IPS-20b (cell line): ENCODE results near the gene TMPRSS13.

ENCODE experiments used
- H3K27ac ChIP-seq: one replicate; pipeline ENCODE4 v1.5.1; 2013; ENCODE audit warnings: low read length
- H3K27me3 ChIP-seq: 2 replicates; pipeline ENCODE4 v1.6.1; 2013; ENCODE audit warnings: mild to moderate bottlenecking, low read length, inconsistent platforms; ENCODE audit not compliant: insufficient read depth
- H3K36me3 ChIP-seq: 2 replicates; pipeline ENCODE4 v1.6.1; 2013; ENCODE audit warnings: low read depth, mild to moderate bottlenecking, inconsistent platforms, low read length, moderate library complexity; ENCODE audit not compliant: insufficient read depth
- H3K4me1 ChIP-seq: 2 replicates; pipeline ENCODE4 v1.6.1; 2013; ENCODE audit warnings: mild to moderate bottlenecking, control low read depth, inconsistent platforms, low read length, moderate library complexity; ENCODE audit not compliant: insufficient read depth
- H3K4me3 ChIP-seq: 2 replicates; pipeline ENCODE4 v1.5.1; 2013; ENCODE audit warnings: mild to moderate bottlenecking, low read length, inconsistent platforms
- H3K9ac ChIP-seq: 2 replicates; pipeline ENCODE4 v1.6.1; 2013; ENCODE audit warnings: low read depth, mild to moderate bottlenecking, inconsistent platforms, low read length, moderate library complexity
- H3K9me3 ChIP-seq: 2 replicates; pipeline ENCODE4 v1.6.1; 2013; ENCODE audit warnings: mild to moderate bottlenecking, low read depth, low read length, inconsistent platforms; ENCODE audit not compliant: insufficient read depth

The TMPRSS13 gene

GRCh38 chr11:117862019-117862725 lies 67.0 kb downstream of the TMPRSS13 start:
- Histone ChIP-seq H3K9me3 (no peaks in the 10 kb centered on the region), H3K36me3 (no peaks in the 10 kb centered on the region), H3K4me3 (no peak overlapping the region), H3K4me1 (peaks cover 4% of the 10 kb centered on the region; the same call in 1 of the 2 replicates), H3K9ac (no peak overlapping the region), H3K27ac (no peak overlapping the region), H3K27me3 (no peaks in the 10 kb centered on the region)

GRCh38 chr11:117861151-117862018 lies 67.8 kb downstream of the TMPRSS13 start:
- H3K9ac ChIP-seq: no peak overlapping the region
- H3K27me3 ChIP-seq: no peaks in the 10 kb centered on the region
- peaks cover 4% of the 10 kb centered on the region; the same call in 1 of the 2 replicates for H3K4me1 ChIP-seq
- H3K36me3 ChIP-seq: no peaks in the 10 kb centered on the region
- peak overlapping the region; percentile 28; the same call in 1 of the 2 replicates for H3K4me3 ChIP-seq
- no peaks in the 10 kb centered on the region for H3K9me3 ChIP-seq
- no peak overlapping the region for H3K27ac ChIP-seq

GRCh38 chr11:117860139-117860538 lies 69.1 kb downstream of the TMPRSS13 start:
- no peak overlapping the region for H3K27ac ChIP-seq
- no peaks in the 10 kb centered on the region for H3K27me3 ChIP-seq
- H3K4me1 ChIP-seq: peaks cover 4% of the 10 kb centered on the region; the same call in 1 of the 2 replicates
- no peak overlapping the region for H3K4me3 ChIP-seq
- H3K9me3 ChIP-seq: no peaks in the 10 kb centered on the region
- H3K9ac ChIP-seq: no peak overlapping the region
- H3K36me3 ChIP-seq: no peaks in the 10 kb centered on the region

- no peaks in the 10 kb centered on the region for H3K9me3 ChIP-seq
- no peaks in the 10 kb centered on the region for H3K36me3 ChIP-seq
- H3K27ac ChIP-seq: no peak overlapping the region
- peaks cover 4% of the 10 kb centered on the region; the same call in 1 of the 2 replicates for H3K4me1 ChIP-seq
- no peak overlapping the region for H3K4me3 ChIP-seq
- no peaks in the 10 kb centered on the region for H3K27me3 ChIP-seq
- no peak overlapping the region for H3K9ac ChIP-seq
These were observed 69.6 kb downstream of the TMPRSS13 start for GRCh38 chr11:117859488-117860112.

GRCh38 chr11:117859061-117859460 lies 70.1 kb downstream of the TMPRSS13 start:
- H3K9ac ChIP-seq: no peak overlapping the region
- H3K36me3 ChIP-seq: no peaks in the 10 kb centered on the region
- H3K27ac ChIP-seq: no peak overlapping the region
- H3K9me3 ChIP-seq: no peaks in the 10 kb centered on the region
- no peaks in the 10 kb centered on the region for H3K27me3 ChIP-seq
- peaks cover 4% of the 10 kb centered on the region; the same call in 1 of the 2 replicates for H3K4me1 ChIP-seq
- no peak overlapping the region for H3K4me3 ChIP-seq

- peaks cover 4% of the 10 kb centered on the region; the same call in 1 of the 2 replicates for H3K4me1 ChIP-seq
- no peak overlapping the region for H3K4me3 ChIP-seq
- no peaks in the 10 kb centered on the region for H3K36me3 ChIP-seq
- H3K27me3 ChIP-seq: no peaks in the 10 kb centered on the region
- H3K9ac ChIP-seq: no peak overlapping the region
- peaks cover 3% of the 10 kb centered on the region; the same call in 1 of the 2 replicates for H3K9me3 ChIP-seq
- H3K27ac ChIP-seq: no peak overlapping the region
These were observed 71.3 kb downstream of the TMPRSS13 start for GRCh38 chr11:117857734-117858414.

- H3K36me3 ChIP-seq: no peaks in the 10 kb centered on the region
These were observed 73.1 kb downstream of the TMPRSS13 start for GRCh38 chr11:117855912-117856651.

GRCh38 chr11:117855186-117855845 lies 73.9 kb downstream of the TMPRSS13 start:
- H3K27me3 ChIP-seq: no peaks in the 10 kb centered on the region
- H3K4me1 ChIP-seq: peaks cover 7% of the 10 kb centered on the region; the same call in 1 of the 2 replicates
- peaks cover 9% of the 10 kb centered on the region; the same call in 1 of the 2 replicates for H3K9me3 ChIP-seq

More at GRCh38 chr11:117855912-117856651, 73.1 kb downstream of the TMPRSS13 start:
- peaks cover 5% of the 10 kb centered on the region; the same call in 1 of the 2 replicates for H3K4me1 ChIP-seq
- peaks cover 9% of the 10 kb centered on the region; the same call in 1 of the 2 replicates for H3K9me3 ChIP-seq
- H3K9ac ChIP-seq: no peak overlapping the region
- no peaks in the 10 kb centered on the region for H3K27me3 ChIP-seq
- no peak overlapping the region for H3K4me3 ChIP-seq
- H3K27ac ChIP-seq: no peak overlapping the region

GRCh38 chr11:117852309-117852708 lies 76.9 kb downstream of the TMPRSS13 start:
- Histone ChIP-seq H3K27ac (no peak overlapping the region), H3K4me3 (no peak overlapping the region), H3K4me1 (peaks cover 7% of the 10 kb centered on the region; the same call in 1 of the 2 replicates), H3K9me3 (peaks cover 9% of the 10 kb centered on the region; the same call in 1 of the 2 replicates), H3K36me3 (no peaks in the 10 kb centered on the region), H3K27me3 (no peaks in the 10 kb centered on the region), H3K9ac (no peak overlapping the region)

More at GRCh38 chr11:117855186-117855845, 73.9 kb downstream of the TMPRSS13 start:
- Histone ChIP-seq H3K4me3 (no peak overlapping the region), H3K27ac (no peak overlapping the region), H3K36me3 (no peaks in the 10 kb centered on the region), H3K9ac (no peak overlapping the region)

GRCh38 chr11:117851852-117852251 lies 77.3 kb downstream of the TMPRSS13 start:
- Histone ChIP-seq H3K9me3 (peaks cover 9% of the 10 kb centered on the region; the same call in 1 of the 2 replicates), H3K4me1 (peaks cover 7% of the 10 kb centered on the region; the same call in 1 of the 2 replicates), H3K36me3 (no peaks in the 10 kb centered on the region), H3K27me3 (no peaks in the 10 kb centered on the region), H3K27ac (no peak overlapping the region), H3K4me3 (no peak overlapping the region), H3K9ac (no peak overlapping the region)
